NCI-H82 treated with DMSO at 0.1 percent for 48 hours (cell line): ENCODE measurements around the gene CAMKMT.

Experiments used
- DNase-seq: peaks from one replicate; lab custom pipeline; 2025; ENCODE audit not compliant: unreplicated experiment; lab: John Stamatoyannopoulos, UW

CAMKMT gene

GRCh38 chr2:44787663-44788062 is 425.9 kb downstream of the CAMKMT start:
- DNase-seq, result no peak

- no peak for DNase-seq
Measured at GRCh38 chr2:44789446-44789845, 427.7 kb downstream of the CAMKMT start.

- peak; percentile 92 for DNase-seq
Measured at GRCh38 chr2:44789971-44790721, 428.4 kb downstream of the CAMKMT start.

GRCh38 chr2:44793322-44793870 is 431.6 kb downstream of the CAMKMT start:
- DNase-seq, result peak; percentile 97

GRCh38 chr2:44796771-44797170 is 435.0 kb downstream of the CAMKMT start:
- DNase-seq, result peak; percentile 94

- DNase-seq, result no peak
Measured at GRCh38 chr2:44798139-44798659, 436.5 kb downstream of the CAMKMT start.

GRCh38 chr2:44799105-44799504 is 437.4 kb downstream of the CAMKMT start:
- no peak for DNase-seq

GRCh38 chr2:44799754-44800153 is 438.0 kb downstream of the CAMKMT start:
- no peak for DNase-seq

GRCh38 chr2:44801289-44801840 is 439.6 kb downstream of the CAMKMT start:
- no peak for DNase-seq

GRCh38 chr2:44801841-44802776 is 440.4 kb downstream of the CAMKMT start:
- no peak for DNase-seq

GRCh38 chr2:44802777-44803424 is 441.2 kb downstream of the CAMKMT start:
- no peak for DNase-seq

- DNase-seq, result no peak
Measured at GRCh38 chr2:44804406-44805265, 442.9 kb downstream of the CAMKMT start.

- DNase-seq, result no peak
Measured at GRCh38 chr2:44805401-44806235, 443.9 kb downstream of the CAMKMT start.

GRCh38 chr2:44807201-44808025 is 445.7 kb downstream of the CAMKMT start:
- DNase-seq, result no peak

GRCh38 chr2:44810892-44811530 is 449.3 kb downstream of the CAMKMT start:
- DNase-seq, result no peak

- no peak for DNase-seq
Measured at GRCh38 chr2:44813165-44813564, 451.4 kb downstream of the CAMKMT start.

- DNase-seq, result no peak
Measured at GRCh38 chr2:44813658-44814057, 451.9 kb downstream of the CAMKMT start.
